ENCODE data around the gene GRPEL2. TPM values are rescaled to one million over a fixed set of nuclear protein-coding genes. Genes with fewer than 3 reads are reported as not detected.

Gene GRPEL2
- total RNA-seq, 1 donor, result 24.9 TPM

DNA sequence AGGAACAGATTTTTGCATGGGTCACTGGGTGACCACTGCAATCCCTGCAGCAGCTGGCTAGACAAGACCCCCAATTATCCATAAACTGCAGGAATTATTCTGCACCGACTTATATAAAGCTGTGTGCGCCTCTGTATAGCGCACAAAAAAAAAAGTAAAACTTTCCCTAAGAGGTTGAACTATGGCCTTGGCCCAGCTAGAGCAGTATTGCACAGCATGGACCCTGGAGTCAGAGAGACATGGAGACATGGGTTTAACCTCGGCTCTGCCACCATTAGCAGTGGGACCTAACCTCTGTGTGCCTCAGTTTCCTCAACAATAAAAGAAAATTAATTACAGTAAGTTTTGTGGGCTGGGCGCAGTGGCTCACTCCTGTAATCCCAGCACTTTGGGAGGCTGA lies 17.1 kb upstream of the GRPEL2 start:
- Histone ChIP-seq H3K4me1 (ENCODE audit: insufficient read depth, low read length) (no peaks in the 10 kb centered on the region), H3K9me3 (ENCODE audit: low read depth, low read length) (no peaks in the 10 kb centered on the region), H3K4me3 (ENCODE audit: low read length) (no peak overlapping the region), H3K27me3 (ENCODE audit: insufficient read depth, low read length) (no peaks in the 10 kb centered on the region)

DNA sequence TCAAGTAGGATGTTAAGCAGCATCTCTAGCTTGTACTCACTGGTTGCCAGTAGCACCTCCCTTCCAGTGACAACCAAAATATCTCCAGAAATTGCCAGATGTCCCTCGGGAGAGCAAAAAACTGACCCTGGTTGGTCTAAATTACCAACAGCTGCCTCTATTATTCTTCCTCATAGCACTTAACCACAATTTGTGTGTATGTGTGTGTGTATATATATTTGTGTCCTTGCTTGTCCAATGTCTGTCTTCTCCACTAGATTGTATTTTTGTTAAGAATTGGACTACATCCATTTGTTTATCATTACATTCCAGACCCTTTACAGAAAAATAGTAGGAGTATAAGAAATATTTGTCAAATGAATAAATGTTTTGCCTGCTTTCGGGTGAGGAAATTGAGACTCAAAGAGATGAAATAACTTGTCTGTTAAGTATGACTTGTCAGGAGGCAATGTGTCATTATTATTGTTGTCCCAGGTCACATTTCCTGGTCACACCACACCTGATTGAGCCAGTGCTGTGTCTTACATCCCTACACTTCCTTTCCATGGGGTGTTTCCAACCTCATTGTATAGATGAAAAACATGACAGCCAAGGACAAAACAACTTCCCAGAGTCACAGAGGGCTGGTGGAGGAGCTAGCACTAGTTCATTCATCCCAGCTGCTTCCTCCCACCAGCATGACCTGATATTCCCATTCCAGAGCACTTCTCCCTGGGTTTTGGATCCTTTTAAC lies 11.4 kb upstream of the GRPEL2 start:
- no peaks in the 10 kb centered on the region for H3K9me3 ChIP-seq (ENCODE audit: low read depth, low read length)
- H3K4me1 ChIP-seq (ENCODE audit: insufficient read depth, low read length), result no peaks in the 10 kb centered on the region
- no peak overlapping the region for H3K4me3 ChIP-seq (ENCODE audit: low read length)
- H3K27me3 ChIP-seq (ENCODE audit: insufficient read depth, low read length), result no peaks in the 10 kb centered on the region

DNA sequence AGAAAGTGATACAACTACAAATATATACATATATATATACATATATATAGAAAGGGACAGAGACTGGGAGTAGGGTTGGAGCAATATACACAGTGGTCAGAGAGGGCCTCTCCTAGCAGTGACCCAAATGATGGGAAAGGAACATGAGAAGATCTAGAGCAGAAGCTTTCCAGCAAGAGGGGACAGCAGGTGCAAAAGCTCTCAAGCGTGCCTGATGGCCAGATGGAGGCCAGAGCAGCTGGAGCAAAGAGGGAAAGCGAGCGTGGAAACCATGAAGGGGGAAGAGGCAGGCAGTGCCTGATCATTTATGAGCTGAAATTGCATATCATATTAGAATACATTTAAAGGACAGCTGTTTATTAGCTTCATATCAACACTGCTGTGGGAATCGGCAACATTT lies 7.6 kb upstream of the GRPEL2 start:
- no peak overlapping the region for H3K4me3 ChIP-seq (ENCODE audit: low read length)
- no peaks in the 10 kb centered on the region for H3K4me1 ChIP-seq (ENCODE audit: insufficient read depth, low read length)
- no peaks in the 10 kb centered on the region for H3K27me3 ChIP-seq (ENCODE audit: insufficient read depth, low read length)
- H3K9me3 ChIP-seq (ENCODE audit: low read depth, low read length), result no peaks in the 10 kb centered on the region

DNA sequence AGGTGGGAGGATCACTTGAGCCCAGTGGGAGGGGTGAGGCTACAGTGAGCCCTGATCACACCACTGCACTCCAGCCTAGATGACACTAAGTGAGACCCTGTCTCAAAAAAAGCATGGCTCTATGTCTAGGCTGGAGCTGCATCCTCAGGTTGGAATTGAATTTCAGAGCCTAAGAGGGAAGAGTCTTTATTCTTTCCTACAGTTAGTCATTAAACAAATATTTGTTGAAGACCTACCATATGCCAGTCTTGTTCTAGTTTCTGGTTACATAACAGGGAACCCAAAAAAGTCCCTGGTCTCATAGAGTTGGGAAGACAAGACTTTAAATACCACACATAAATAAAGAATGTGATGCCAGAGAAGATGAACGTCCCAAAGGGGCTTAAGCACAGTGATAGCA lies 6.9 kb upstream of the GRPEL2 start:
- no peaks in the 10 kb centered on the region for H3K27me3 ChIP-seq (ENCODE audit: insufficient read depth, low read length)
- no peaks in the 10 kb centered on the region for H3K9me3 ChIP-seq (ENCODE audit: low read depth, low read length)
- no peak overlapping the region for H3K4me3 ChIP-seq (ENCODE audit: low read length)
- no peaks in the 10 kb centered on the region for H3K4me1 ChIP-seq (ENCODE audit: insufficient read depth, low read length)

DNA sequence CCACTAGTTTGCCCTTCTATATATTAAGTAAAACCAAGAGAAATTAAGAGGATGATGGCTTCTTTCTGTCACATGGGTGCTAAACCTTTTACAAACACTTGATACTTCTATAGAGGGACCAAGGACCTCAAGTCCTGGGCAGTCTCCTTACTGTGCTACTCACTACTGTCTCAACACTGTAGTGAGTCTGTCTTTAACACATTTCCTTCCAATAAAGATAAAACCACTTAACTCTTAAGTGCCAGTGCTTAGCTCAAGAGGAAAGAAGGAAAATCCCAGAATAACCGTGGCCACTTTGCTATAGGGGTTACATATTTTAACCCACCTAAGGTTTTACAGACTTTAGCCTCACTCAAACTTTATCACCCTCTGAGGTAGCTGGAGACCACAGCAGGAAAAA lies 4.4 kb upstream of the GRPEL2 start:
- H3K4me1 ChIP-seq (ENCODE audit: insufficient read depth, low read length), result peaks cover 20% of the 10 kb centered on the region
- no peak overlapping the region for H3K4me3 ChIP-seq (ENCODE audit: low read length)
- H3K27me3 ChIP-seq (ENCODE audit: insufficient read depth, low read length), result no peaks in the 10 kb centered on the region
- H3K9me3 ChIP-seq (ENCODE audit: low read depth, low read length), result no peaks in the 10 kb centered on the region

DNA sequence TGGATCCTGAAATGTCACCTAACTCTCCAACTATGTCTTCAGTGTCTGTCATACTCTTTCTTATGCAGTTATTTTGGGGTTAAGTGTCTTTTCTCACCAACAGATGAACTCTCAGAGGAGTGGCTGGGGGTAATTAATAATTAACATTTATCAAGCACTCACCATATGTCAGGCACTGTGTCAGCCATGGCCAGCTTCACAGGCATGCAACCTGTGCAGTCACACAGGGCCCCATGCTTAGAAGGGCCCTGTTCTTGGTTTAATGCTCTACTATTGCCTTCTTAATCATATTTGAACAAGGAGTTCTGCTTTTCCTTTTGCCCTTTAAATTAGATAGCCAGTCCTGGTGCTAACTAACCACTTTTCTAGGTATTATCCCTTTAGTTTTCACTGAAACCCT lies 3.4 kb upstream of the GRPEL2 start:
- no peaks in the 10 kb centered on the region for H3K27me3 ChIP-seq (ENCODE audit: insufficient read depth, low read length)
- no peaks in the 10 kb centered on the region for H3K9me3 ChIP-seq (ENCODE audit: low read depth, low read length)
- no peak overlapping the region for H3K4me3 ChIP-seq (ENCODE audit: low read length)
- H3K4me1 ChIP-seq (ENCODE audit: insufficient read depth, low read length), result peaks cover 30% of the 10 kb centered on the region

DNA sequence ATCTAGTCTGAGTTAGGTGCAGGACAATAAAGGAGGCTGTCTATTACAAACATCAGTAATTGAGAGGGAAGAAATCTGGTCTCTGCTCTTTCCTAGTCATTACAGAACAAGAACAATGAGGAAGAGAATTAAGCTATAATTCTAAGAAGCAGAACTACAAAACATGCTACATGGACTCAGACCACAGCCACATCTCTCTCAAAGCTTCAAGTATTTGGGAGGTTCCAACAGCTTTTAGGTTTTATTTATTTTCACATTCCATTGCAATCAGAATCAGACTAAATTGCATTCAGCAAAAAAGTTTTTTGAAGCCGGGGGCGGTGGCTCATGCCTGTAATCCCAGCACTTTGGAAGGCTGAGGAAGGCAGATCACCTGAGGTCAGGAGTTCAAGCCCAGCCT lies 1.1 kb upstream of the GRPEL2 start:
- Histone ChIP-seq H3K4me3 (ENCODE audit: low read length) (no peak overlapping the region), H3K27me3 (ENCODE audit: insufficient read depth, low read length) (no peaks in the 10 kb centered on the region), H3K9me3 (ENCODE audit: low read depth, low read length) (no peaks in the 10 kb centered on the region), H3K4me1 (ENCODE audit: insufficient read depth, low read length) (peaks cover 47% of the 10 kb centered on the region)

DNA sequence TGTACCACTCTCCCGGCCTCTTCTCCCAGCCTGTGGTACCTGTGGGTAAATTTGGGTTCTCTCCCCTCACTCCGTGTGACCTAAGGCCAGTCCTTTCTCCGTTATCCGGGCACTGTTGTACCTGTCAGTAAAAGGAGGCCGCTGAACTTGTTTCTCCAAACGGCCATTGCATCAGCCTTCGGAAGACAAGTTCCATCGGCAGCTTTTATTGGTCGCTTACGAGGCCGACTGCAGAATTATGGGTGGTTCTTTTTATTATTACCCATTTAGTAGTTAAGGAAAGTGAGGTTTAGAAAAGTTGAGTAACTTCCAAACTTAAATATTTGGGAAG lies 558 bp downstream of the GRPEL2 start:
- H3K27me3 ChIP-seq (ENCODE audit: insufficient read depth, low read length), result no peaks in the 10 kb centered on the region
- peak overlapping the region; percentile 68 for H3K4me3 ChIP-seq (ENCODE audit: low read length)
- H3K4me1 ChIP-seq (ENCODE audit: insufficient read depth, low read length), result peaks cover 50% of the 10 kb centered on the region
- H3K9me3 ChIP-seq (ENCODE audit: low read depth, low read length), result no peaks in the 10 kb centered on the region

DNA sequence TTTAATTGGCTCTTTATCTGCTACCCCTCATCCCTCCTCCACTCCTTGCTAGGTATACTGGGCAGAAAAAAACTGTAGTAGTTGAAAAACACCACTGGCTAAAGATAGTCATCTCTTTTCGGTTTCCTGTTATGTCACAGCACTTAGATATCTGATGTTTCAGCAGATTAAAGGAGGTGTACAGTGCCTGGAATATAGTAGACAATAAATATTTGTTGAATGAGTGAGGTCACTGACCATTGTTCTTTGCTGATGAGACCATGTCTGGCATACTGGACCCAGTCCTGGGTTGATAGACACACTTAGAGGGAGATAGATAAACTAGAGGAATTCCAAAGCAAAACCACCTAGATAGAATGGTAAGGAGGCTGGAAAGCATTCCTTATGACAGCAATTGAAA lies 3.2 kb downstream of the GRPEL2 start:
- Histone ChIP-seq H3K4me1 (ENCODE audit: insufficient read depth, low read length) (peaks cover 50% of the 10 kb centered on the region), H3K9me3 (ENCODE audit: low read depth, low read length) (no peaks in the 10 kb centered on the region), H3K27me3 (ENCODE audit: insufficient read depth, low read length) (no peaks in the 10 kb centered on the region), H3K4me3 (ENCODE audit: low read length) (no peak overlapping the region)

DNA sequence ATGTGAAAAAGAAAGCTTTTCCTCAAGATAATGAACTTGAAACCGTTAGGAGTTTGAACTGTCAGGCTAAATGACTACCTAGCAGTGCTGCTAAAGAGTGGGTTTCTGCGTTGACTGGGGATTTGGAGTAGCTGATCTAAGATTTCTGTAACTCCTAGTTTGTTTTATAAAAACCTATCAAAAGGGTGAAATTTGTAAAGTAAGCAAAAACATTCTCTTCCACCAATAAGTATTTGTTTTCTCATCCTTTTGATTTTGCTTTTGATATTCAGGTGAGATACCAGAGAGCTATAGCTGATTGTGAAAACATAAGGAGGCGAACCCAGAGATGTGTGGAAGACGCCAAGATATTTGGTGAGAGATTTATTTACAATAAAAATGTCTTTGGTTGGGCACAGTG lies 4.1 kb downstream of the GRPEL2 start:
- H3K4me3 ChIP-seq (ENCODE audit: low read length), result no peak overlapping the region
- no peaks in the 10 kb centered on the region for H3K27me3 ChIP-seq (ENCODE audit: insufficient read depth, low read length)
- H3K9me3 ChIP-seq (ENCODE audit: low read depth, low read length), result no peaks in the 10 kb centered on the region
- H3K4me1 ChIP-seq (ENCODE audit: insufficient read depth, low read length), result peaks cover 45% of the 10 kb centered on the region

DNA sequence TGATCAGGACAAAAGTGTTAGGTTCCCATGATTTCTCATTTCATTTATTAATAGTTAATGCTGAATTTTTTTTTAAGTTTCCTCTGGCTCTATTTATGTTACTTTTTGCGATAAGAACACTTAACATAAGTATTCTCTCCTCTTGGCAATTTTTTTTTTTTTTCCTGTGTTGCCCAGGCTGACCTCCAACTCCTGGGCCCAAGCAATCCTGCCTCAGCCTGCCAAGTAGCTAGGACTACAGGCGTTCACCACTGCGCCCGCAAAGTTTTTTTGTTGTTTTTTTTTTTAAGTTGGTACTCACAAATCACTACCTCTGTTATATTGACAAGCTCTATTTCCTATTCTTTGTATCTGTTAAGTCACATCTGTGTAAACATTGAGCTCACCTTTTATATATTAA lies 6.9 kb downstream of the GRPEL2 start:
- no peaks in the 10 kb centered on the region for H3K27me3 ChIP-seq (ENCODE audit: insufficient read depth, low read length)
- peaks cover 21% of the 10 kb centered on the region for H3K4me1 ChIP-seq (ENCODE audit: insufficient read depth, low read length)
- H3K4me3 ChIP-seq (ENCODE audit: low read length), result no peak overlapping the region
- H3K9me3 ChIP-seq (ENCODE audit: low read depth, low read length), result no peaks in the 10 kb centered on the region

DNA sequence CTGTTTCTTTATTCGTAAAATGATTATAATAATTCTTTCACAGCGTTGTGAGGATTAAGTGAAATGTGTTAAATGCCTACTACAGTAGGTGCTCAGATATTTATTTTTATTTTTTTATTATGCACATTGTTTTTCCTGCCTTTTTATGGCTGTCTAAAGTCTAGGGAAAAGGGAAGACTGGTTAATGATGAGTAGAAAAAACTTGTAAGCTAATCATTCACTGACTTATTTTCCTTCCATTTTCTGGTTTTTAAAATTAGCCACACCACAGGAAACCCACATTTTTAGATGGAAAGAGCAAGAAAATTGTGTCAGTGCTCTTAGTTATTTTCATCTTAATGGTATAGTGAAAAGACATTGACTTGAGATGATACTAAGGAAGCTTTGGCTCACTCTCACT lies 8.6 kb downstream of the GRPEL2 start:
- peaks cover 22% of the 10 kb centered on the region for H3K4me1 ChIP-seq (ENCODE audit: insufficient read depth, low read length)
- no peak overlapping the region for H3K4me3 ChIP-seq (ENCODE audit: low read length)
- no peaks in the 10 kb centered on the region for H3K27me3 ChIP-seq (ENCODE audit: insufficient read depth, low read length)
- H3K9me3 ChIP-seq (ENCODE audit: low read depth, low read length), result no peaks in the 10 kb centered on the region

DNA sequence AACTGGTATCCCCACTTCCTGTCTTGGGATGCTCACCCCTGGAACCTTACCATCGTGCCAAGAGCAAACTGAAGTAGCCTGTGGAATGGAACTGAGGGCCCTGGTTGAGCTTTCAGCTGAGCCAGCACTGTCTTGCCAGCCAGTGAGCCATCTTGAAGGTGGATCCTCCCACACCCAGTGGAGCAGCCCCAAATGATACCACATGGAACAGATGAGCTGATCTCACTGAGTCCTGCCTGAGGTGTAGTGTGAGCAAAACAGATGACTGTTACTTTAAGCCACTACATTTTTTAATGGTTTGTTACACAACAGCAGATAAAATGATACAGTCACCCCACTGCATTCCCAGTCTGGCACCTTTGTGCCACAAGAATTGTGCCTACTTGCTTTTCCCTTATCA lies 10.4 kb downstream of the GRPEL2 start:
- H3K9me3 ChIP-seq (ENCODE audit: low read depth, low read length), result no peaks in the 10 kb centered on the region
- no peaks in the 10 kb centered on the region for H3K27me3 ChIP-seq (ENCODE audit: insufficient read depth, low read length)
- H3K4me3 ChIP-seq (ENCODE audit: low read length), result no peak overlapping the region
- peaks cover 34% of the 10 kb centered on the region for H3K4me1 ChIP-seq (ENCODE audit: insufficient read depth, low read length)

DNA sequence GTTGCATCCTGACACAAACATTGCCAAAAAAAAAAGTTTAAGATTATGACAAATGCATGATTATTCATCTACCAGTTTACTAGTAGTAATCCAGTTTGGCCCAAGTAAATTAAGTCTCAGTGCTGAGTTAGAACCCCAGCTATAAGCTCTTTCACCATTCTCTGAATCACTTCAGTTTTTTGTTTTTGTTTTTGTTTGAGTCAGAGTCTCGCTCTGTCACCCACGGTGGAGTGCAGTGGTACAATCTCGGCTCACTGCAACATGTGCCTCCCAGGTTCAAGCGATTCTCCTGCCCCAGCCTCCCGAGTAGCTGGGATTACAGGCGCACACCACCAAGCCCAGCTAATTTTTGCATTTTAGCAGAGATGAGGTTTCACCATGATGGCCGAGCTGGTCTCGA lies 11.1 kb downstream of the GRPEL2 start:
- H3K27me3 ChIP-seq (ENCODE audit: insufficient read depth, low read length), result no peaks in the 10 kb centered on the region
- no peak overlapping the region for H3K4me3 ChIP-seq (ENCODE audit: low read length)
- no peaks in the 10 kb centered on the region for H3K9me3 ChIP-seq (ENCODE audit: low read depth, low read length)
- peaks cover 41% of the 10 kb centered on the region for H3K4me1 ChIP-seq (ENCODE audit: insufficient read depth, low read length)

DNA sequence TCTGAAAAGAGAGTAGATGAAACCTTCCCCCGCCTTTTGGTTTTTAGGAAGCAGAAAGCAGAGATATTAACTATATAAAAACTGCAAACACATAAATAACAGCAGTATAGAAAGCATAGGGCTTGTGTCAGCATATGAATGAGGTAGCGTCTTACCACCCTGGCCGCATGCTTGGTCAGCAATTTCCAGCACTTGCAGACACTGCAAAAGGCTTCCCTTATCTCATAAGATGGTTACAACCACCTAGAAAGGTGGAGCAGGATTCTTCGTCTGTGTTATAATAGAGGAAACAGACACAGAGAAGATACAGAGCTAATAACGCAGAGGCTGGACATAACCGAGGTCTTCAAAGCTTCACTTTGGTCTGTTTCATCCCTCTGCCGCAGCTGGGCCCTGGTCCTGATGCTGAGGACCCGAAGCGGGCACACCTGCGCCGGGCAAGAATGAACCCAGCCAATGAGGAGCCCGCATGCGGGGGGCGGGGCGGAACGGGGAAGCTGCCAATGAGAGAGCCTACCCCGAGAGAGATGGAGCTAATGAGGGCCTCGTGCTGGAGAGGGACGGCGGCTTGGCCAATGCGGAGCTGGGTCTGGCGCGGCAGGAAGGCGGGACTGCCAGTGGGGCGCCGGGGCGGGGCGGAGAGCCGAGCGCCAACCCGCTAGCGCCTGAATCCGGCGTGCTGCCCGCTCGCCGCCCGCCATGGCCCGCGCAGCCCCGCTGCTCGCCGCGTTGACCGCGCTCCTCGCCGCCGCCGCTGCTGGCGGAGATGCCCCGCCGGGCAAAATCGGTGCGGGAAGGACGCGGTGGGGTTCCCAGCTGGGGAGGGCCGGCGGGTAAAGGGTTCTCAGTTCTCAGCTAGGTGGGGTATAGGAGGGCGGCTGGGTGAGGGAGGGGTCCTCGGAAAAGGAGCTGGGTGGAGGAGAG lies 12.3 kb downstream of the GRPEL2 start, which contains the start of gene PCYOX1L:
Gene PCYOX1L (plus strand): TSS at position 677 of the 924 bp plus-strand sequence. CDS start 23 bp downstream, at position 700.
- Histone ChIP-seq H3K4me1 (ENCODE audit: insufficient read depth, low read length) (peaks cover 41% of the 10 kb centered on the region), H3K4me3 (ENCODE audit: low read length) (peak within 1 kb of the TSS; percentile 70), H3K27me3 (ENCODE audit: insufficient read depth, low read length) (no peaks in the 10 kb centered on the region), H3K9me3 (ENCODE audit: low read depth, low read length) (no peaks in the 10 kb centered on the region)

DNA sequence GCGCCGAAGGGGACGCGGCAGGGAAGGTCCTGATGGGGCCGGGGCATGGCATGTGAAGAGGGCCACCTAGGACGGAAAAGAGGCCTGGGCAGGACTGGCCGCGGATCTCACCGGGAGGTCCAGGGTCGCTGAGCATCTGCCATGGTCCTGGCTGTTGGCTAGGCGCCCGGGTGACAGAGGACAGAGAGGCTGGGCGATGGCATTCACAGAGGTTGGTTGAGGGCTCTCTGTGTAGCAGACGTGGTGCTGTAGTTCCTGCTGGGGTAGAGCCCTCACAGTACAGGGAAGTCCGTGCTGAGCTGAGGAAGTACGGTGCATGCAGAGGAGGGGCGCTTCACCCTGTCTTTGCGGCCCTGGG lies 13.0 kb downstream of the GRPEL2 start:
- H3K4me3 ChIP-seq (ENCODE audit: low read length), result peak overlapping the region; percentile 70
- H3K27me3 ChIP-seq (ENCODE audit: insufficient read depth, low read length), result no peaks in the 10 kb centered on the region
- H3K9me3 ChIP-seq (ENCODE audit: low read depth, low read length), result no peaks in the 10 kb centered on the region
- peaks cover 41% of the 10 kb centered on the region for H3K4me1 ChIP-seq (ENCODE audit: insufficient read depth, low read length)

Measured in mononuclear cell (primary cell).